ENCODE results near the gene PAFAH2.

Gene PAFAH2

GRCh38 chr1:26015358-26015757, 17.5 kb upstream of the PAFAH2 start:
- in situ Hi-C loops (cut with HindIII; ENCODE audit: low sequenced_read_pairs): no loop called here

GRCh38 chr1:26014179-26014578, 16.3 kb upstream of the PAFAH2 start:
- in situ Hi-C loops (cut with HindIII; ENCODE audit: low sequenced_read_pairs): no loop called here

GRCh38 chr1:26012864-26013263, 15.0 kb upstream of the PAFAH2 start:
- in situ Hi-C loops (cut with HindIII; ENCODE audit: low sequenced_read_pairs): no loop called here

GRCh38 chr1:26010825-26011224, 13.0 kb upstream of the PAFAH2 start:
- in situ Hi-C loops (cut with HindIII; ENCODE audit: low sequenced_read_pairs): no loop called here

- in situ Hi-C loops (cut with HindIII; ENCODE audit: low sequenced_read_pairs): no loop called here
Observed at GRCh38 chr1:26009796-26010447, 12.1 kb upstream of the PAFAH2 start.

- in situ Hi-C loops (cut with HindIII; ENCODE audit: low sequenced_read_pairs): no loop called here
Observed at GRCh38 chr1:26006710-26007109, 8.8 kb upstream of the PAFAH2 start.

- in situ Hi-C loops (cut with HindIII; ENCODE audit: low sequenced_read_pairs): no loop called here
Observed at GRCh38 chr1:26005434-26006105, 7.7 kb upstream of the PAFAH2 start.

GRCh38 chr1:26003756-26004155, 5.9 kb upstream of the PAFAH2 start:
- in situ Hi-C loops (cut with HindIII; ENCODE audit: low sequenced_read_pairs): no loop called here

- in situ Hi-C loops (cut with HindIII; ENCODE audit: low sequenced_read_pairs): no loop called here
Observed at GRCh38 chr1:26003262-26003661, 5.4 kb upstream of the PAFAH2 start.

- in situ Hi-C loops (cut with HindIII; ENCODE audit: low sequenced_read_pairs): no loop called here
Observed at GRCh38 chr1:25999041-25999800, 1.4 kb upstream of the PAFAH2 start.

GRCh38 chr1:25996966-25997827, 666 bp downstream of the PAFAH2 start:
- in situ Hi-C loops (cut with HindIII; ENCODE audit: low sequenced_read_pairs): no loop called here

GRCh38 chr1:25994402-25995150, 3.3 kb downstream of the PAFAH2 start:
- in situ Hi-C loops (cut with HindIII; ENCODE audit: low sequenced_read_pairs): loop anchor here (5.0 kb wide), 1 partner anchor 97 kb away; no protein-coding TSS in a partner anchor

- in situ Hi-C loops (cut with HindIII; ENCODE audit: low sequenced_read_pairs): loop anchor here (5.0 kb wide), 1 partner anchor 96 kb away; no protein-coding TSS in a partner anchor
Observed at GRCh38 chr1:25993197-25993951, 4.5 kb downstream of the PAFAH2 start.

- in situ Hi-C loops (cut with HindIII; ENCODE audit: low sequenced_read_pairs): loop anchor here (5.0 kb wide), 1 partner anchor 95 kb away; no protein-coding TSS in a partner anchor
Observed at GRCh38 chr1:25992689-25993171, 5.1 kb downstream of the PAFAH2 start.

GRCh38 chr1:25991937-25992688, 5.8 kb downstream of the PAFAH2 start:
- in situ Hi-C loops (cut with HindIII; ENCODE audit: low sequenced_read_pairs): loop anchor here (5.0 kb wide), 1 partner anchor 95 kb away; no protein-coding TSS in a partner anchor

- in situ Hi-C loops (cut with HindIII; ENCODE audit: low sequenced_read_pairs): loop anchor here (5.0 kb wide), 1 partner anchor 94 kb away; no protein-coding TSS in a partner anchor
Observed at GRCh38 chr1:25990702-25991395, 7.0 kb downstream of the PAFAH2 start.

GRCh38 chr1:25990251-25990650, 7.6 kb downstream of the PAFAH2 start:
- in situ Hi-C loops (cut with HindIII; ENCODE audit: low sequenced_read_pairs): loop anchor here (5.0 kb wide), 1 partner anchor 93 kb away; no protein-coding TSS in a partner anchor

All from endothelial cell of hepatic sinusoid (primary cell).